HepG2 (cell line): ENCODE data around the gene TMUB1. TPM values are rescaled to one million over a fixed set of nuclear protein-coding genes. Genes with fewer than 3 reads are reported as not detected.

Source experiments
- AGO2 ChIP-seq: fragments of 200-400 bp; formaldehyde crosslinking; optimal IDR thresholded peaks from 2 replicates; pipeline ENCODE3; 2017; ENCODE audit warnings: mild to moderate bottlenecking, low read depth, low read length, moderate library complexity
- ARNTL ChIP-seq: sonication (generic); formaldehyde crosslinking; IDR thresholded peaks from 2 replicates; pipeline ENCODE4 v1.4.0; 2020; ENCODE audit warnings: mild to moderate bottlenecking, missing genetic modification reagents
- CBX1 ChIP-seq: IDR thresholded peaks from one replicate; pipeline ENCODE4 v1.6.1; 2016; ENCODE audit warnings: antibody characterized with exemption, low read depth
- SMAD1 ChIP-seq: sonication (generic); formaldehyde crosslinking; IDR thresholded peaks from 2 replicates; pipeline ENCODE4 v1.4.0; 2020; ENCODE audit warnings: missing genetic modification reagents, low read depth, mild to moderate bottlenecking, borderline replicate concordance
- ZFP36 ChIP-seq: fragments of 150-350 bp; IDR thresholded peaks from 2 replicates; pipeline ENCODE4 v1.6.1; 2018; ENCODE audit warnings: borderline replicate concordance, low read length, low read depth; ENCODE audit not compliant: partially characterized antibody
- ZFY ChIP-seq: sonication (generic); formaldehyde crosslinking; IDR thresholded peaks from 2 replicates; pipeline ENCODE4 v1.4.0; 2020; ENCODE audit warnings: missing genetic modification reagents
- ZNF891 ChIP-seq: sonication (generic); formaldehyde crosslinking; IDR thresholded peaks from 2 replicates; pipeline ENCODE4 v1.5.0; 2020; ENCODE audit warnings: mild to moderate bottlenecking, missing genetic modification reagents
- ZSCAN21 ChIP-seq: sonication (generic); formaldehyde crosslinking; IDR thresholded peaks from 2 replicates; pipeline ENCODE4 v1.8.0; 2022; ENCODE audit warnings: mild to moderate bottlenecking, missing genetic modification reagents, moderate library complexity, borderline replicate concordance
- polyA plus RNA-seq, 8 experiments: library from polyadenylated mRNA; depleted of rRNA in 3 of 8; stranded (reverse) in 7 of 8; unstranded in 1 of 8; fragments of >200 nt; fragmentation: Illumina TruSeq in 4 of 8; extraction: Trizol in 4 of 8; gene quantifications; 2 replicates each; pipeline versions ENCODE4 v1.2.1 to v1.2.3, GENCODE V29; 2011 to 2016; ENCODE audit warnings: low read depth in 4 of 8, missing spikeins in 1 of 8, mixed read lengths in 1 of 8; ENCODE audit not compliant: insufficient read depth in 1 of 8
- total RNA-seq, 5 experiments: library from RNA; depleted of rRNA; stranded (reverse); fragments of >200 nt; fragmentation: Illumina TruSeq; extraction: Trizol; gene quantifications; 2 replicates each; pipeline ENCODE4 v1.2.3, GENCODE V29; 2016; ENCODE audit warnings: low read depth in 1 of 5
- TF ChIP-seq, protein P1 (sequence below): sonication (generic); formaldehyde crosslinking; IDR thresholded peaks from 2 replicates; pipeline ENCODE4 v1.8.1; 2022; ENCODE audit warnings: low read depth, mild to moderate bottlenecking, missing genetic modification reagents
- TF ChIP-seq, protein P2 (sequence below): sonication (generic); formaldehyde crosslinking; IDR thresholded peaks from 2 replicates; pipeline ENCODE4 v1.4.0; 2020; ENCODE audit warnings: missing genetic modification reagents, borderline replicate concordance
- TF ChIP-seq, protein P3 (sequence below): sonication (generic); formaldehyde crosslinking; IDR thresholded peaks from 2 replicates; pipeline ENCODE4 v1.4.0; 2020; ENCODE audit warnings: missing genetic modification reagents
- TF ChIP-seq, protein P4 (sequence below): sonication (generic); formaldehyde crosslinking; IDR thresholded peaks from 2 replicates; pipeline ENCODE4 v1.4.0; 2020; ENCODE audit warnings: missing genetic modification reagents
- TF ChIP-seq, protein P5 (sequence below): sonication (generic); formaldehyde crosslinking; IDR thresholded peaks from 2 replicates; pipeline ENCODE4 v1.4.0; 2020; ENCODE audit warnings: missing genetic modification reagents; ENCODE audit errors: not compliant biosample characterization

TMUB1 gene
- total and polyA plus RNA-seq, 2 of the 13 experiments (the other 11 are each of a cell fraction or from before 2014, with no cell fraction given), result 44.8 to 51.6 TPM

DNA sequence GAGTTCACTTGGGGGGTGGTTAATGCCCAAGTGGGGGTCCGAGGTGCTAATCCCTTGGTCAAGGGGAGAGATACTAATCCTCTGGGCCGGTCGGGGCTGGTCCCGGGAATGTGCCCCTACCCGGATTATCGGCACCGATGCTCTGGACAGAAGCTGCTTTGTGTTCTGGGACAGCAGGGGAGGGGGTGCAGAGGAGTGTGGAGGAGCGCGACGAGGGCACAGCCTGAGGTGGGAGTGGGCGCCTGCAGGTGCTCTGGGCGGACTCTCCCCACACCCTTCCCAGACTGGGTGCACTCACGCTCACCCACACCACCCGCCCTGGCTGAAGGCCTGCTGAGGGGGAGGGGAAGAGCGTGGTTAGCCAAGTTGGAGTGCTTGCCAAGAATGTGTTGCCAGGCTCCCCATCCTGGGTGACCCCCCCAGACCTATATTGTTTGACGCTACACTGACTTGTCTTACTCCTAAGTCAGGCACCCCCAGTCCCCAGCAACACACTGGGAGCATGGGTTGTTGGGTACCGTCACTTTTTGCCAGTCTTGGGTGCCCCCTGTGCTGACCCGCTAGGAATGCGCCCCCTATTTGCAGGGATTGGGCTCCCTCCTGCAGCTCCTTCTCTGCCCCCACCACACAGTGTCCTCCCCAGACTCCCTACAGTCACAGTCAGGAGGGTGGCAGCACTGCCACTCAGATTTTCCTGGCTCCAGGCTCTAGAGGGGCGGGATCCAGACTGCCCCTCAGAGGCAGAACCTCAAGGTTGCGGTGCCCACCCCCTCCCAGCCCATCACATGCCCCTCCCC is 22.7 kb downstream of the TMUB1 start (continued):
- no peak for TF ChIP-seq CBX1
- no peak for TF ChIP-seq ZFP36
- TF ChIP-seq ARNTL, result 0 out of 2 replicates have a peak, but pooled peaks have one; percentile 30
- TF ChIP-seq, protein P1, sequence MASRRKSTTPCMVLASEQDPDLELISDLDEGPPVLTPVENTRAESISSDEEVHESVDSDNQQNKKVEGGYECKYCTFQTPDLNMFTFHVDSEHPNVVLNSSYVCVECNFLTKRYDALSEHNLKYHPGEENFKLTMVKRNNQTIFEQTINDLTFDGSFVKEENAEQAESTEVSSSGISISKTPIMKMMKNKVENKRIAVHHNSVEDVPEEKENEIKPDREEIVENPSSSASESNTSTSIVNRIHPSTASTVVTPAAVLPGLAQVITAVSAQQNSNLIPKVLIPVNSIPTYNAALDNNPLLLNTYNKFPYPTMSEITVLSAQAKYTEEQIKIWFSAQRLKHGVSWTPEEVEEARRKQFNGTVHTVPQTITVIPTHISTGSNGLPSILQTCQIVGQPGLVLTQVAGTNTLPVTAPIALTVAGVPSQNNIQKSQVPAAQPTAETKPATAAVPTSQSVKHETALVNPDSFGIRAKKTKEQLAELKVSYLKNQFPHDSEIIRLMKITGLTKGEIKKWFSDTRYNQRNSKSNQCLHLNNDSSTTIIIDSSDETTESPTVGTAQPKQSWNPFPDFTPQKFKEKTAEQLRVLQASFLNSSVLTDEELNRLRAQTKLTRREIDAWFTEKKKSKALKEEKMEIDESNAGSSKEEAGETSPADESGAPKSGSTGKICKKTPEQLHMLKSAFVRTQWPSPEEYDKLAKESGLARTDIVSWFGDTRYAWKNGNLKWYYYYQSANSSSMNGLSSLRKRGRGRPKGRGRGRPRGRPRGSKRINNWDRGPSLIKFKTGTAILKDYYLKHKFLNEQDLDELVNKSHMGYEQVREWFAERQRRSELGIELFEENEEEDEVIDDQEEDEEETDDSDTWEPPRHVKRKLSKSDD (CRISPR knock-in tag), result 0 out of 2 replicates have a peak, but pooled peaks have one; percentile 14
- TF ChIP-seq ZFY (CRISPR knock-in tag), result peak; percentile 16; the same call in 1 of the 2 replicates
- TF ChIP-seq, protein P2, sequence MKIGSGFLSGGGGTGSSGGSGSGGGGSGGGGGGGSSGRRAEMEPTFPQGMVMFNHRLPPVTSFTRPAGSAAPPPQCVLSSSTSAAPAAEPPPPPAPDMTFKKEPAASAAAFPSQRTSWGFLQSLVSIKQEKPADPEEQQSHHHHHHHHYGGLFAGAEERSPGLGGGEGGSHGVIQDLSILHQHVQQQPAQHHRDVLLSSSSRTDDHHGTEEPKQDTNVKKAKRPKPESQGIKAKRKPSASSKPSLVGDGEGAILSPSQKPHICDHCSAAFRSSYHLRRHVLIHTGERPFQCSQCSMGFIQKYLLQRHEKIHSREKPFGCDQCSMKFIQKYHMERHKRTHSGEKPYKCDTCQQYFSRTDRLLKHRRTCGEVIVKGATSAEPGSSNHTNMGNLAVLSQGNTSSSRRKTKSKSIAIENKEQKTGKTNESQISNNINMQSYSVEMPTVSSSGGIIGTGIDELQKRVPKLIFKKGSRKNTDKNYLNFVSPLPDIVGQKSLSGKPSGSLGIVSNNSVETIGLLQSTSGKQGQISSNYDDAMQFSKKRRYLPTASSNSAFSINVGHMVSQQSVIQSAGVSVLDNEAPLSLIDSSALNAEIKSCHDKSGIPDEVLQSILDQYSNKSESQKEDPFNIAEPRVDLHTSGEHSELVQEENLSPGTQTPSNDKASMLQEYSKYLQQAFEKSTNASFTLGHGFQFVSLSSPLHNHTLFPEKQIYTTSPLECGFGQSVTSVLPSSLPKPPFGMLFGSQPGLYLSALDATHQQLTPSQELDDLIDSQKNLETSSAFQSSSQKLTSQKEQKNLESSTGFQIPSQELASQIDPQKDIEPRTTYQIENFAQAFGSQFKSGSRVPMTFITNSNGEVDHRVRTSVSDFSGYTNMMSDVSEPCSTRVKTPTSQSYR, result peak; percentile 62
- TF ChIP-seq, protein P3, sequence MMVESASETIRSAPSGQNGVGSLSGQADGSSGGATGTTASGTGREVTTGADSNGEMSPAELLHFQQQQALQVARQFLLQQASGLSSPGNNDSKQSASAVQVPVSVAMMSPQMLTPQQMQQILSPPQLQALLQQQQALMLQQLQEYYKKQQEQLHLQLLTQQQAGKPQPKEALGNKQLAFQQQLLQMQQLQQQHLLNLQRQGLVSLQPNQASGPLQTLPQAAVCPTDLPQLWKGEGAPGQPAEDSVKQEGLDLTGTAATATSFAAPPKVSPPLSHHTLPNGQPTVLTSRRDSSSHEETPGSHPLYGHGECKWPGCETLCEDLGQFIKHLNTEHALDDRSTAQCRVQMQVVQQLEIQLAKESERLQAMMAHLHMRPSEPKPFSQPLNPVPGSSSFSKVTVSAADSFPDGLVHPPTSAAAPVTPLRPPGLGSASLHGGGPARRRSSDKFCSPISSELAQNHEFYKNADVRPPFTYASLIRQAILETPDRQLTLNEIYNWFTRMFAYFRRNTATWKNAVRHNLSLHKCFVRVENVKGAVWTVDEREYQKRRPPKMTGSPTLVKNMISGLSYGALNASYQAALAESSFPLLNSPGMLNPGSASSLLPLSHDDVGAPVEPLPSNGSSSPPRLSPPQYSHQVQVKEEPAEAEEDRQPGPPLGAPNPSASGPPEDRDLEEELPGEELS (CRISPR knock-in tag), result 0 out of 2 replicates have a peak, but pooled peaks have one; percentile 19
- TF ChIP-seq, protein P4, sequence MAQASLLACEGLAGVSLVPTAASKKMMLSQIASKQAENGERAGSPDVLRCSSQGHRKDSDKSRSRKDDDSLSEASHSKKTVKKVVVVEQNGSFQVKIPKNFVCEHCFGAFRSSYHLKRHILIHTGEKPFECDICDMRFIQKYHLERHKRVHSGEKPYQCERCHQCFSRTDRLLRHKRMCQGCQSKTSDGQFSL (CRISPR knock-in tag), result peak; percentile 51; the same call in 1 of the 2 replicates
- peak; percentile 36 for TF ChIP-seq AGO2
- peak; percentile 2; the same call in 1 of the 2 replicates for TF ChIP-seq ZNF891 (CRISPR knock-in tag)
- TF ChIP-seq ZSCAN21 (CRISPR knock-in tag), result peak; percentile 35; the same call in 1 of the 2 replicates
- TF ChIP-seq, protein P5, sequence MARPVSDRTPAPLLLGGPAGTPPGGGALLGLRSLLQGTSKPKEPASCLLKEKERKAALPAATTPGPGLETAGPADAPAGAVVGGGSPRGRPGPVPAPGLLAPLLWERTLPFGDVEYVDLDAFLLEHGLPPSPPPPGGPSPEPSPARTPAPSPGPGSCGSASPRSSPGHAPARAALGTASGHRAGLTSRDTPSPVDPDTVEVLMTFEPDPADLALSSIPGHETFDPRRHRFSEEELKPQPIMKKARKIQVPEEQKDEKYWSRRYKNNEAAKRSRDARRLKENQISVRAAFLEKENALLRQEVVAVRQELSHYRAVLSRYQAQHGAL (CRISPR knock-in tag), result no peak
- TF ChIP-seq SMAD1, result no peak
